Right atrium auricular region (tissue), 2 donors: ENCODE measurements around the gene EVC2. TPM values are rescaled to one million over a fixed set of nuclear protein-coding genes. Genes with fewer than 3 reads are reported as not detected.
"Not testable (repeated sequence)": the region's sequence is repeated elsewhere in the genome, so short reads cannot be mapped to it uniquely, and the experiment has no call there.

Experiments used
- DNase-seq: peaks from one replicate; pipeline ENCODE4 v3.0.0-alpha.2; 2019; ENCODE audit warnings: low spot score
- H3K27ac ChIP-seq, 2 donors: fragments of 200-600 bp; sonication (generic); 1 replicate in 1 of 2; 2 replicates in 1 of 2; pipeline ENCODE4 v1.5.1; 2016 to 2019
- H3K27me3 ChIP-seq, 2 donors: fragments of 200-600 bp; sonication (generic); one replicate each; pipeline versions ENCODE4 v1.5.1 to v1.6.0; 2017 to 2019
- H3K36me3 ChIP-seq: fragments of 200-600 bp; sonication (generic); one replicate; pipeline ENCODE4 v1.5.1; 2016
- H3K4me1 ChIP-seq, 2 donors: fragments of 200-600 bp; sonication (generic); one replicate each; pipeline versions ENCODE4 v1.5.1 to v1.6.0; 2017 to 2019
- H3K4me3 ChIP-seq, 2 donors: fragments of 200-600 bp; sonication (generic); 1 replicate in 1 of 2; 2 replicates in 1 of 2; pipeline ENCODE4 v1.5.1; 2017 to 2019; ENCODE audit warnings: mild to moderate bottlenecking in 1 of 2, moderate library complexity in 1 of 2
- H3K9me3 ChIP-seq, 2 donors: fragments of 200-600 bp; sonication (generic); one replicate each; pipeline ENCODE4 v1.5.1; 2019
- CTCF ChIP-seq, 2 donors: fragments of 200-600 bp; sonication (generic); IDR thresholded peaks; one replicate each; pipeline ENCODE4 v1.5.1; 2019; ENCODE audit warnings: antibody characterized with exemption in 2 of 2
- total RNA-seq, 2 donors: library from RNA; depleted of rRNA; stranded (reverse); fragments of >200 nt; gene quantifications; one replicate each; pipeline ENCODE4 v1.1.0, GENCODE V29; 2016

Gene EVC2
- total RNA-seq, 2 donors from 2014 or later = 2.6 to 7.0 TPM

GRCh38 chr4:5730436-5730835, 22.1 kb upstream of the EVC2 start:
- H3K27ac ChIP-seq = no peak overlapping the region
- no peak for DNase-seq
- no peak overlapping the region for H3K4me3 ChIP-seq
- H3K27me3 ChIP-seq = no peaks in the 10 kb centered on the region
- no peaks in the 10 kb centered on the region for H3K9me3 ChIP-seq
- TF ChIP-seq CTCF (IDR thresholded peaks at IDR 0.05) = no peak
- peaks cover 54% of the 10 kb centered on the region for H3K36me3 ChIP-seq
- no peaks in the 10 kb centered on the region for H3K4me1 ChIP-seq

GRCh38 chr4:5728412-5728811, 20.1 kb upstream of the EVC2 start:
- H3K36me3 ChIP-seq = peaks cover 38% of the 10 kb centered on the region
- DNase-seq, H3K9me3 ChIP-seq: not testable (repeated sequence)

GRCh38 chr4:5724377-5724776, 16.0 kb upstream of the EVC2 start:
- H3K4me3 ChIP-seq = no peak overlapping the region
- H3K27me3 ChIP-seq = no peaks in the 10 kb centered on the region
- DNase-seq = no peak
- no peak for TF ChIP-seq CTCF (IDR thresholded peaks at IDR 0.05)
- H3K36me3 ChIP-seq = peaks cover 2% of the 10 kb centered on the region
- no peaks in the 10 kb centered on the region for H3K9me3 ChIP-seq
- H3K27ac ChIP-seq = no peak overlapping the region
- no peaks in the 10 kb centered on the region for H3K4me1 ChIP-seq

More at GRCh38 chr4:5728412-5728811, 20.1 kb upstream of the EVC2 start:
- H3K4me1 ChIP-seq, H3K27me3 ChIP-seq, H3K27ac ChIP-seq, H3K4me3 ChIP-seq: not testable (repeated sequence)

- H3K27ac ChIP-seq = no peak overlapping the region
- H3K27me3 ChIP-seq = no peaks in the 10 kb centered on the region
- H3K4me3 ChIP-seq = no peak overlapping the region
- no peaks in the 10 kb centered on the region for H3K9me3 ChIP-seq
- no peaks in the 10 kb centered on the region for H3K36me3 ChIP-seq
- TF ChIP-seq CTCF (IDR thresholded peaks at IDR 0.05) = no peak
- no peaks in the 10 kb centered on the region for H3K4me1 ChIP-seq
- no peak for DNase-seq
Observed at GRCh38 chr4:5722328-5722727, 14.0 kb upstream of the EVC2 start.

GRCh38 chr4:5721923-5722322, 13.6 kb upstream of the EVC2 start:
- Histone ChIP-seq H3K27me3 (no peaks in the 10 kb centered on the region), H3K4me1 (no peaks in the 10 kb centered on the region), H3K9me3 (no peaks in the 10 kb centered on the region), H3K27ac (no peak overlapping the region), H3K36me3 (no peaks in the 10 kb centered on the region), H3K4me3 (no peak overlapping the region)
- DNase-seq = no peak
- TF ChIP-seq CTCF (IDR thresholded peaks at IDR 0.05) = no peak

- no peak for DNase-seq
- H3K4me3 ChIP-seq = no peak overlapping the region
- no peak for TF ChIP-seq CTCF (IDR thresholded peaks at IDR 0.05)
- no peaks in the 10 kb centered on the region for H3K36me3 ChIP-seq
- H3K27me3 ChIP-seq = no peaks in the 10 kb centered on the region
- H3K4me1 ChIP-seq = no peaks in the 10 kb centered on the region
- no peaks in the 10 kb centered on the region for H3K9me3 ChIP-seq
- no peak overlapping the region for H3K27ac ChIP-seq
Observed at GRCh38 chr4:5720980-5721379, 12.6 kb upstream of the EVC2 start.
